ENCODE results near the gene RAE1.

RAE1 gene

GRCh38 chr20:57310821-57311514 lies 40.1 kb upstream of the RAE1 start:
- no peak overlapping the region for H3K14ac ChIP-seq (ENCODE audit: low read length)
- no peak overlapping the region for H3K4ac ChIP-seq (ENCODE audit: low read depth, low read length)
- H3K4me3 ChIP-seq (ENCODE audit: low read depth, low read length) = no peak overlapping the region
- no peak overlapping the region for H2BK120ac ChIP-seq (ENCODE audit: insufficient read depth, low read length, poor library complexity)
- H3K9ac ChIP-seq (ENCODE audit: low read length) = no peak overlapping the region
- H4K8ac ChIP-seq (ENCODE audit: low read depth, low read length) = no peak overlapping the region
- peaks cover 2% of the 10 kb centered on the region for H3K79me1 ChIP-seq (ENCODE audit: low read length)
- H3K79me2 ChIP-seq (ENCODE audit: control insufficient read depth, insufficient read depth, low read length, poor library complexity) = no peaks in the 10 kb centered on the region
- H3K27me3 ChIP-seq (ENCODE audit: insufficient read depth, low read length) = no peaks in the 10 kb centered on the region
- H2AK5ac ChIP-seq (ENCODE audit: low read length) = no peak overlapping the region
- H3K23ac ChIP-seq (ENCODE audit: low read length) = no peak overlapping the region
- H2AFZ ChIP-seq (ENCODE audit: insufficient read depth, low read length, poor library complexity) = no peak overlapping the region
- no peaks in the 10 kb centered on the region for H3K9me3 ChIP-seq (ENCODE audit: insufficient read depth, low read depth, low read length)
- H2BK5ac ChIP-seq (ENCODE audit: low read depth, low read length, poor library complexity) = no peak overlapping the region
- no peak overlapping the region for H3K27ac ChIP-seq (ENCODE audit: low read depth, low read length)
- H3K18ac ChIP-seq (ENCODE audit: low read length) = no peak overlapping the region
- peak; percentile 49 to 73 for DNase-seq
- H4K12ac ChIP-seq (ENCODE audit: low read depth, low read length) = no peak overlapping the region
- WGBS (ENCODE audit: extremely low coverage, insufficient coverage, insufficient read length) = no CpG with 5 or more reads among the region's 11 CpGs
- peaks cover 15 to 18% of the 10 kb centered on the region in 2 experiments for H3K4me1 ChIP-seq (ENCODE audit: control insufficient read depth in 1 of 2, insufficient read depth in 2 of 2, low read length in 2 of 2)
- H2BK12ac ChIP-seq (ENCODE audit: low read length) = no peak overlapping the region
- no peak overlapping the region for H3K4me2 ChIP-seq (ENCODE audit: low read length)
- no peak overlapping the region for H4K91ac ChIP-seq (ENCODE audit: low read depth, low read length)
- H3K36me3 ChIP-seq (ENCODE audit: control insufficient read depth in 1 of 2, insufficient read depth in 2 of 2, low read length in 2 of 2) = no peaks in the 10 kb centered on the region

GRCh38 chr20:57312138-57312537 lies 38.9 kb upstream of the RAE1 start:
- H2BK5ac ChIP-seq (ENCODE audit: low read depth, low read length, poor library complexity) = no peak overlapping the region

GRCh38 chr20:57313230-57313629 lies 37.8 kb upstream of the RAE1 start:
- no peak overlapping the region for H4K8ac ChIP-seq (ENCODE audit: low read depth, low read length)
- no peak overlapping the region for H3K27ac ChIP-seq (ENCODE audit: low read depth, low read length)
- DNase-seq = no peak
- H3K4me3 ChIP-seq (ENCODE audit: low read depth, low read length) = no peak overlapping the region
- H4K12ac ChIP-seq (ENCODE audit: low read depth, low read length) = no peak overlapping the region
- no peak overlapping the region for H3K4ac ChIP-seq (ENCODE audit: low read depth, low read length)
- no peak overlapping the region for H3K18ac ChIP-seq (ENCODE audit: low read length)
- no peak overlapping the region for H2AFZ ChIP-seq (ENCODE audit: insufficient read depth, low read length, poor library complexity)
- H3K14ac ChIP-seq (ENCODE audit: low read length) = no peak overlapping the region
- H2BK5ac ChIP-seq (ENCODE audit: low read depth, low read length, poor library complexity) = no peak overlapping the region
- no peaks in the 10 kb centered on the region for H3K27me3 ChIP-seq (ENCODE audit: insufficient read depth, low read length)
- no peaks in the 10 kb centered on the region for H3K79me2 ChIP-seq (ENCODE audit: control insufficient read depth, insufficient read depth, low read length, poor library complexity)
- H4K91ac ChIP-seq (ENCODE audit: low read depth, low read length) = no peak overlapping the region
- H3K4me1 ChIP-seq (ENCODE audit: control insufficient read depth in 1 of 2, insufficient read depth in 2 of 2, low read length in 2 of 2) = peaks cover 13 to 15% of the 10 kb centered on the region in 2 experiments
- H3K36me3 ChIP-seq (ENCODE audit: control insufficient read depth in 1 of 2, insufficient read depth in 2 of 2, low read length in 2 of 2) = no peaks in the 10 kb centered on the region
- no peak overlapping the region for H2AK5ac ChIP-seq (ENCODE audit: low read length)
- no peak overlapping the region for H2BK120ac ChIP-seq (ENCODE audit: insufficient read depth, low read length, poor library complexity)
- no peak overlapping the region for H3K4me2 ChIP-seq (ENCODE audit: low read length)
- no peak overlapping the region for H3K9ac ChIP-seq (ENCODE audit: low read length)
- no peaks in the 10 kb centered on the region for H3K9me3 ChIP-seq (ENCODE audit: insufficient read depth, low read depth, low read length)
- H3K79me1 ChIP-seq (ENCODE audit: low read length) = peaks cover 2% of the 10 kb centered on the region
- no peak overlapping the region for H3K23ac ChIP-seq (ENCODE audit: low read length)
- H2BK12ac ChIP-seq (ENCODE audit: low read length) = no peak overlapping the region
- no CpG with 5 or more reads among the region's 5 CpGs for WGBS (ENCODE audit: extremely low coverage, insufficient coverage, insufficient read length)

More at GRCh38 chr20:57312138-57312537, 38.9 kb upstream of the RAE1 start:
- Histone ChIP-seq H3K4ac (ENCODE audit: low read depth, low read length) (no peak overlapping the region), H3K9me3 (ENCODE audit: insufficient read depth, low read depth, low read length) (no peaks in the 10 kb centered on the region), H3K14ac (ENCODE audit: low read length) (no peak overlapping the region), H4K12ac (ENCODE audit: low read depth, low read length) (no peak overlapping the region), H3K4me2 (ENCODE audit: low read length) (no peak overlapping the region), H3K36me3 (ENCODE audit: control insufficient read depth in 1 of 2, insufficient read depth in 2 of 2, low read length in 2 of 2) (no peaks in the 10 kb centered on the region), H3K9ac (ENCODE audit: low read length) (no peak overlapping the region), H4K8ac (ENCODE audit: low read depth, low read length) (no peak overlapping the region), H3K18ac (ENCODE audit: low read length) (no peak overlapping the region), H3K79me1 (ENCODE audit: low read length) (peaks cover 2% of the 10 kb centered on the region), H3K23ac (ENCODE audit: low read length) (no peak overlapping the region), H4K91ac (ENCODE audit: low read depth, low read length) (no peak overlapping the region), H3K79me2 (ENCODE audit: control insufficient read depth, insufficient read depth, low read length, poor library complexity) (no peaks in the 10 kb centered on the region), H2BK120ac (ENCODE audit: insufficient read depth, low read length, poor library complexity) (no peak overlapping the region), H3K27ac (ENCODE audit: low read depth, low read length) (no peak overlapping the region), H2AFZ (ENCODE audit: insufficient read depth, low read length, poor library complexity) (no peak overlapping the region), H2AK5ac (ENCODE audit: low read length) (no peak overlapping the region), H3K27me3 (ENCODE audit: insufficient read depth, low read length) (no peaks in the 10 kb centered on the region), H3K4me1 (ENCODE audit: control insufficient read depth in 1 of 2, insufficient read depth in 2 of 2, low read length in 2 of 2) (peaks cover 13 to 15% of the 10 kb centered on the region in 2 experiments), H2BK12ac (ENCODE audit: low read length) (no peak overlapping the region), H3K4me3 (ENCODE audit: low read depth, low read length) (no peak overlapping the region)
- WGBS (ENCODE audit: extremely low coverage, insufficient coverage, insufficient read length) = no CpG with 5 or more reads among the region's 6 CpGs
- peak; percentile 20 to 30 for DNase-seq

- H3K14ac ChIP-seq (ENCODE audit: low read length) = no peak overlapping the region
- no peak overlapping the region for H3K27ac ChIP-seq (ENCODE audit: low read depth, low read length)
- no peak overlapping the region for H2BK120ac ChIP-seq (ENCODE audit: insufficient read depth, low read length, poor library complexity)
- H3K36me3 ChIP-seq (ENCODE audit: control insufficient read depth in 1 of 2, insufficient read depth in 2 of 2, low read length in 2 of 2) = no peaks in the 10 kb centered on the region
- H3K18ac ChIP-seq (ENCODE audit: low read length) = no peak overlapping the region
- H2AFZ ChIP-seq (ENCODE audit: insufficient read depth, low read length, poor library complexity) = no peak overlapping the region
- no peak overlapping the region for H3K4me3 ChIP-seq (ENCODE audit: low read depth, low read length)
- no peak overlapping the region for H4K12ac ChIP-seq (ENCODE audit: low read depth, low read length)
- no peak overlapping the region for H3K4ac ChIP-seq (ENCODE audit: low read depth, low read length)
- no peak overlapping the region for H2BK5ac ChIP-seq (ENCODE audit: low read depth, low read length, poor library complexity)
- H3K79me2 ChIP-seq (ENCODE audit: control insufficient read depth, insufficient read depth, low read length, poor library complexity) = no peaks in the 10 kb centered on the region
- no peaks in the 10 kb centered on the region for H3K9me3 ChIP-seq (ENCODE audit: insufficient read depth, low read depth, low read length)
- H3K4me2 ChIP-seq (ENCODE audit: low read length) = no peak overlapping the region
- H4K91ac ChIP-seq (ENCODE audit: low read depth, low read length) = no peak overlapping the region
- no CpG with 5 or more reads among the region's 5 CpGs for WGBS (ENCODE audit: extremely low coverage, insufficient coverage, insufficient read length)
- no peak overlapping the region for H2BK12ac ChIP-seq (ENCODE audit: low read length)
- no peak overlapping the region for H4K8ac ChIP-seq (ENCODE audit: low read depth, low read length)
- DNase-seq = peak; percentile 84 to 94
- H3K27me3 ChIP-seq (ENCODE audit: insufficient read depth, low read length) = no peaks in the 10 kb centered on the region
- H3K9ac ChIP-seq (ENCODE audit: low read length) = no peak overlapping the region
- no peak overlapping the region for H2AK5ac ChIP-seq (ENCODE audit: low read length)
- H3K4me1 ChIP-seq (ENCODE audit: control insufficient read depth in 1 of 2, insufficient read depth in 2 of 2, low read length in 2 of 2) = peaks cover 9 to 11% of the 10 kb centered on the region in 2 experiments
- H3K23ac ChIP-seq (ENCODE audit: low read length) = no peak overlapping the region
- H3K79me1 ChIP-seq (ENCODE audit: low read length) = peaks cover 2% of the 10 kb centered on the region
Measured at GRCh38 chr20:57313951-57314350, 37.1 kb upstream of the RAE1 start.
